ENCODE measurements around the gene FIGLA. TPM values are rescaled to one million over a fixed set of nuclear protein-coding genes. Genes with fewer than 3 reads are reported as not detected.

FIGLA gene
- total RNA-seq, 1 experiment from 2014 or later, result not detected

DNA sequence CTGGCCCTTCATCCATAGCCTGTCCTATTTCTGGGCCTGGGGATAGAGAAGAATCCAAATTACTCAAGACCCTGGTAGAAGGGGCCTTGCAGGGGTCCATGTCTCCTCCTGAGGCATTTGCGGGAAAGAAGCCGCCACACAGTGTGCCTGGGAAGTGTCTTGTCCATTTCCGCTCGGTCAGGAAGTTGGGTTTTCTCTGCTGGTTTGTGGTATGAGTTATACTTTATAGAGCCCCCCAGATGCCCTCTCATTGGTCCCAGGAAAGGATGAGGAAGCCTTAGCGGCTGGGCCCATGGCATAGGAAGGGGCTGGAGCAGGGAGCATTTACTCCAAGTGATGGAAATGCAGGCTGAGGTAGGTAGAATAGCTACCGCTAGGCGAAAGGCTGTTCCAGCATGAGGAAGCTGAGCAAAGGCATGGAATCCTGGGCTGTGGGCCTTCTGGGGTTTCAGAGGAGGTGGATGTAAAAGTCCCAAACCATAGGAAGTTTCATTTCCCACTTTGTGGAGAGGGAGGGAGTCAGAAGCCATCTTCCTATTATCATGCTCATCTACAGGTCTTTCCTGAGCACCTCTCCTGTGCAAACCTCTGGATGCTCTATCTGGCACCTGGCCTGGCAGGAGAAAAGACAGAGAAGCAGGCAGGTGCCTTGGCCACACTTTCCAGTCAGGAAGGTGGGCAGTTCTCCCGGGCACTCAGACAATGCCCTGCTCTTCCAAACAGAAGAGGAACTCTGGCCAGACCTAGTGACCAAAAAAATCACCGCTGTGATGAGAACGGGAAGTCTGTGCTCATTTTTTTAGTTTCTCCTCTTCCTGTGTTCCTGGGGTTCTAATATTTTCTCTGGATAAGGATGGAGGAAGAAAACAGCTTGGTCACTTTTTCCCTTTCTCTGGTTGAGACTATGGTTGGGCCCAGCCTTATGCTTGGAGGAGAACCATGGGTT, 47.8 kb upstream of the FIGLA start:
- Histone ChIP-seq H3K27ac (ENCODE audit: low read depth, low read length) (no peak overlapping the region), H2AFZ (ENCODE audit: low read depth, low read length, poor library complexity, severe bottlenecking) (no peak overlapping the region), H3K4me2 (ENCODE audit: low read length) (no peak overlapping the region), H3K9me2 (ENCODE audit: insufficient read depth) (no peaks in the 10 kb centered on the region), H3K36me3 (ENCODE audit: control insufficient read depth in 1 of 2, insufficient read depth in 2 of 2, low read length in 2 of 2) (no peaks in the 10 kb centered on the region), H3K9ac (ENCODE audit: low read length) (no peak overlapping the region), H3K4me1 (ENCODE audit: control insufficient read depth in 1 of 2, insufficient read depth in 2 of 2, low read length in 2 of 2) (no peaks in the 10 kb centered on the region), H4K20me1 (ENCODE audit: insufficient read depth) (no peaks in the 10 kb centered on the region), H3K27me3 (ENCODE audit: insufficient read depth, low read length) (no peaks in the 10 kb centered on the region), H3K79me2 (ENCODE audit: insufficient read depth, low read length) (no peaks in the 10 kb centered on the region), H3K9me3 (ENCODE audit: control insufficient read depth in 1 of 2, insufficient read depth in 1 of 2, low read depth in 1 of 2, low read length in 2 of 2) (no peaks in the 10 kb centered on the region), H3K4me3 (replicated peaks in 1 of 2; ENCODE audit: low read depth in 1 of 2, low read length in 2 of 2) (no peak overlapping the region)
- ChIA-PET CTCF (no interaction called here), POLR2A (no interaction called here), RAD21 (ENCODE audit: low non-redundant PET in 1 of 2, low total read pairs in 2 of 2, uncharacterized antibody in 2 of 2, unreplicated experiment in 2 of 2) (interaction anchor here in 1 of 2 experiments (0.6 kb wide), 1 partner anchor 48 kb away, joined by 3 read pairs; the partner anchor contains the start of gene FIGLA)
- no peak for ATAC-seq
- BruUV-seq (replicated peaks), result no TSS peak
- intact Hi-C loops (cut with micrococcal nuclease), result no loop called here
- TF ChIP-seq ZBTB33 (IDR thresholded peaks at IDR 0.05; ENCODE audit: extremely low read depth, insufficient replicate concordance, low read length), result no peak
- no peak for TF ChIP-seq RAD21 (IDR thresholded peaks at IDR 0.05; ENCODE audit: low read depth)
- TF ChIP-seq, protein P1, sequence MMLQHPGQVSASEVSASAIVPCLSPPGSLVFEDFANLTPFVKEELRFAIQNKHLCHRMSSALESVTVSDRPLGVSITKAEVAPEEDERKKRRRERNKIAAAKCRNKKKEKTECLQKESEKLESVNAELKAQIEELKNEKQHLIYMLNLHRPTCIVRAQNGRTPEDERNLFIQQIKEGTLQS (IDR thresholded peaks at IDR 0.05), result no peak
- no peak for TF ChIP-seq CBX3 (IDR thresholded peaks at IDR 0.05; ENCODE audit: low read depth)
- no peak for TF ChIP-seq FOSL1 (IDR thresholded peaks at IDR 0.05; ENCODE audit: low read depth)
- TF ChIP-seq EZH2 (IDR thresholded peaks at IDR 0.05), result no peak
- TF ChIP-seq SP1 (IDR thresholded peaks at IDR 0.05; ENCODE audit: low read depth), result no peak
- TF ChIP-seq, protein P2, sequence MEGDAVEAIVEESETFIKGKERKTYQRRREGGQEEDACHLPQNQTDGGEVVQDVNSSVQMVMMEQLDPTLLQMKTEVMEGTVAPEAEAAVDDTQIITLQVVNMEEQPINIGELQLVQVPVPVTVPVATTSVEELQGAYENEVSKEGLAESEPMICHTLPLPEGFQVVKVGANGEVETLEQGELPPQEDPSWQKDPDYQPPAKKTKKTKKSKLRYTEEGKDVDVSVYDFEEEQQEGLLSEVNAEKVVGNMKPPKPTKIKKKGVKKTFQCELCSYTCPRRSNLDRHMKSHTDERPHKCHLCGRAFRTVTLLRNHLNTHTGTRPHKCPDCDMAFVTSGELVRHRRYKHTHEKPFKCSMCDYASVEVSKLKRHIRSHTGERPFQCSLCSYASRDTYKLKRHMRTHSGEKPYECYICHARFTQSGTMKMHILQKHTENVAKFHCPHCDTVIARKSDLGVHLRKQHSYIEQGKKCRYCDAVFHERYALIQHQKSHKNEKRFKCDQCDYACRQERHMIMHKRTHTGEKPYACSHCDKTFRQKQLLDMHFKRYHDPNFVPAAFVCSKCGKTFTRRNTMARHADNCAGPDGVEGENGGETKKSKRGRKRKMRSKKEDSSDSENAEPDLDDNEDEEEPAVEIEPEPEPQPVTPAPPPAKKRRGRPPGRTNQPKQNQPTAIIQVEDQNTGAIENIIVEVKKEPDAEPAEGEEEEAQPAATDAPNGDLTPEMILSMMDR (IDR thresholded peaks at IDR 0.05 in 2 of 3, conservative IDR thresholded peaks at IDR 0.05 in 1 of 3; ENCODE audit: borderline replicate concordance in 1 of 3, insufficient read depth in 1 of 3, low read depth in 2 of 3, low read length in 2 of 3), result no peak
- TF ChIP-seq YY1 (IDR thresholded peaks at IDR 0.05; ENCODE audit: extremely low read depth, insufficient replicate concordance, low read depth, low read length), result no peak
- no peak for TF ChIP-seq ZFX (IDR thresholded peaks at IDR 0.05)
- TF ChIP-seq EZH2phosphoT487 (IDR thresholded peaks at IDR 0.05; ENCODE audit: borderline replicate concordance), result no peak
- no peak for TF ChIP-seq POLR2AphosphoS5 (IDR thresholded peaks at IDR 0.05; ENCODE audit: low read depth, low read length)
- TF ChIP-seq SRF (IDR thresholded peaks at IDR 0.05; ENCODE audit: low read depth), result no peak
- TF ChIP-seq, protein P3, sequence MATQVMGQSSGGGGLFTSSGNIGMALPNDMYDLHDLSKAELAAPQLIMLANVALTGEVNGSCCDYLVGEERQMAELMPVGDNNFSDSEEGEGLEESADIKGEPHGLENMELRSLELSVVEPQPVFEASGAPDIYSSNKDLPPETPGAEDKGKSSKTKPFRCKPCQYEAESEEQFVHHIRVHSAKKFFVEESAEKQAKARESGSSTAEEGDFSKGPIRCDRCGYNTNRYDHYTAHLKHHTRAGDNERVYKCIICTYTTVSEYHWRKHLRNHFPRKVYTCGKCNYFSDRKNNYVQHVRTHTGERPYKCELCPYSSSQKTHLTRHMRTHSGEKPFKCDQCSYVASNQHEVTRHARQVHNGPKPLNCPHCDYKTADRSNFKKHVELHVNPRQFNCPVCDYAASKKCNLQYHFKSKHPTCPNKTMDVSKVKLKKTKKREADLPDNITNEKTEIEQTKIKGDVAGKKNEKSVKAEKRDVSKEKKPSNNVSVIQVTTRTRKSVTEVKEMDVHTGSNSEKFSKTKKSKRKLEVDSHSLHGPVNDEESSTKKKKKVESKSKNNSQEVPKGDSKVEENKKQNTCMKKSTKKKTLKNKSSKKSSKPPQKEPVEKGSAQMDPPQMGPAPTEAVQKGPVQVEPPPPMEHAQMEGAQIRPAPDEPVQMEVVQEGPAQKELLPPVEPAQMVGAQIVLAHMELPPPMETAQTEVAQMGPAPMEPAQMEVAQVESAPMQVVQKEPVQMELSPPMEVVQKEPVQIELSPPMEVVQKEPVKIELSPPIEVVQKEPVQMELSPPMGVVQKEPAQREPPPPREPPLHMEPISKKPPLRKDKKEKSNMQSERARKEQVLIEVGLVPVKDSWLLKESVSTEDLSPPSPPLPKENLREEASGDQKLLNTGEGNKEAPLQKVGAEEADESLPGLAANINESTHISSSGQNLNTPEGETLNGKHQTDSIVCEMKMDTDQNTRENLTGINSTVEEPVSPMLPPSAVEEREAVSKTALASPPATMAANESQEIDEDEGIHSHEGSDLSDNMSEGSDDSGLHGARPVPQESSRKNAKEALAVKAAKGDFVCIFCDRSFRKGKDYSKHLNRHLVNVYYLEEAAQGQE (IDR thresholded peaks at IDR 0.05; ENCODE audit: low read depth), result no peak
- no peak for DNase-seq (ENCODE audit: low read depth, low spot score)
